K562 (cell line): Measurements from ENCODE around the gene MAP1LC3B2. TPM values are rescaled to one million over a fixed set of nuclear protein-coding genes. Genes with fewer than 3 reads are reported as not detected.

ENCODE experiments used
- BCL6 ChIP-seq: fragments of 250-450 bp; sonication (Bioruptor Pico); IDR thresholded peaks from 2 replicates; pipeline ENCODE4 v1.4.0; 2020
- CBFB ChIP-seq: sonication (generic); formaldehyde crosslinking; IDR thresholded peaks from 2 replicates; pipeline ENCODE4 v1.4.0; 2020; ENCODE audit warnings: mild to moderate bottlenecking, missing genetic modification reagents
- CBX1 ChIP-seq: sonication (generic); IDR thresholded peaks from 2 replicates; pipeline ENCODE4 v1.6.1; 2016; ENCODE audit warnings: antibody characterized with exemption, low read depth, mild to moderate bottlenecking
- CXXC5 ChIP-seq: fragments of 250-450 bp; sonication (Bioruptor Pico); IDR thresholded peaks from 2 replicates; pipeline ENCODE4 v1.8.0; 2022; ENCODE audit warnings: inconsistent platforms, mild to moderate bottlenecking, moderate library complexity
- EHMT2 ChIP-seq: fragments of 450-650 bp; IDR thresholded peaks from 2 replicates; pipeline ENCODE4 v1.6.1; 2018; ENCODE audit warnings: antibody characterized with exemption
- EP300 ChIP-seq: IDR thresholded peaks from 2 replicates; pipeline ENCODE4 v1.6.1; 2012; ENCODE audit warnings: low read length, improper control_type of control experiment
- IRF2 ChIP-seq: sonication (generic); formaldehyde crosslinking; IDR thresholded peaks from 2 replicates; pipeline ENCODE4 v1.8.1; 2022; ENCODE audit warnings: mild to moderate bottlenecking, missing genetic modification reagents
- NBN ChIP-seq: fragments of 450-650 bp; IDR thresholded peaks from 2 replicates; pipeline ENCODE4 v1.6.1; 2016; ENCODE audit warnings: low read depth, mild to moderate bottlenecking
- RBM17 ChIP-seq: fragments of 200-400 bp; formaldehyde crosslinking; IDR thresholded peaks from 2 replicates; pipeline ENCODE4 v1.6.1; 2017; ENCODE audit warnings: low read depth, mild to moderate bottlenecking, low read length, borderline replicate concordance
- TARDBP ChIP-seq: fragments of 450-650 bp; IDR thresholded peaks from 2 replicates; pipeline ENCODE4 v1.6.1; 2016
- ZNF24 ChIP-seq: fragments of 450-650 bp; IDR thresholded peaks from 2 replicates; pipeline ENCODE4 v1.6.1; 2016
- ZNF324 ChIP-seq: fragments of 250-450 bp; sonication (Bioruptor Pico); IDR thresholded peaks from 2 replicates; pipeline ENCODE4 v1.4.0; 2020; ENCODE audit warnings: mild to moderate bottlenecking
- polyA plus RNA-seq, 8 experiments: library from polyadenylated mRNA; depleted of rRNA in 4 of 8; stranded (reverse) in 5 of 8; unstranded in 3 of 8; fragments of >200 nt; fragmentation: Nextera tagmentation in 2 of 8; fragmentation: Illumina TruSeq in 1 of 8; extraction: Ambion mirVana in 2 of 8; extraction: Trizol in 1 of 8; gene quantifications; 2 replicates each; pipeline versions ENCODE4 v1.2.1 to v1.2.3, GENCODE V29; 2011 to 2014; ENCODE audit warnings: inconsistent platforms in 1 of 8, missing spikeins in 1 of 8
- total RNA-seq, 7 experiments: library from RNA; depleted of rRNA in 6 of 7; stranded (reverse); fragments of >200 nt in 6 of 7; fragmentation: Illumina TruSeq in 2 of 7; extraction: Trizol in 2 of 7; gene quantifications; 2 replicates each; pipeline versions ENCODE4 v1.2.1 to v1.2.3, GENCODE V29; 2011 to 2021; ENCODE audit warnings: low replicate concordance in 1 of 7
- TF ChIP-seq, protein P1 (sequence below): IDR thresholded peaks from 2 replicates; pipeline ENCODE4 v1.6.1; 2014; ENCODE audit warnings: antibody characterized with exemption
- TF ChIP-seq, protein P2 (sequence below): fragments of 450-650 bp; IDR thresholded peaks from 2 replicates; pipeline ENCODE4 v1.7.1; 2018; ENCODE audit warnings: mild to moderate bottlenecking, low read depth; ENCODE audit not compliant: partially characterized antibody
- TF ChIP-seq, protein P3 (sequence below): fragments of 200-800 bp; sonication (Bioruptor generic); IDR thresholded peaks from 2 replicates; pipeline ENCODE4 v1.6.1; 2017; ENCODE audit warnings: missing genetic modification characterization, missing compliant biosample characterization
- TF ChIP-seq, protein P4 (sequence below): fragments of 450-650 bp; formaldehyde crosslinking; IDR thresholded peaks from 2 replicates; pipeline ENCODE4 v1.4.0; 2020; ENCODE audit warnings: mild to moderate bottlenecking, mixed read lengths
- TF ChIP-seq, protein P5 (sequence below), 2 experiments: fragments of 200-800 bp in 1 of 2; sonication (Bioruptor generic) in 1 of 2; sonication (generic) in 1 of 2; formaldehyde crosslinking in 1 of 2; IDR thresholded peaks in 1 of 2; conservative IDR thresholded peaks in 1 of 2; 2 replicates each; pipeline versions ENCODE4 v1.5.0 to v1.6.1; 2016 to 2020; ENCODE audit warnings: missing compliant biosample characterization in 1 of 2, missing genetic modification characterization in 1 of 2, missing genetic modification reagents in 1 of 2

Gene MAP1LC3B2
- total and polyA plus RNA-seq, 9 of the 15 experiments (the other 6 are each of a cell fraction or from before 2014, with no cell fraction given), result 0.53 to 2.8 (median 0.76) TPM; not detected in 2

DNA sequence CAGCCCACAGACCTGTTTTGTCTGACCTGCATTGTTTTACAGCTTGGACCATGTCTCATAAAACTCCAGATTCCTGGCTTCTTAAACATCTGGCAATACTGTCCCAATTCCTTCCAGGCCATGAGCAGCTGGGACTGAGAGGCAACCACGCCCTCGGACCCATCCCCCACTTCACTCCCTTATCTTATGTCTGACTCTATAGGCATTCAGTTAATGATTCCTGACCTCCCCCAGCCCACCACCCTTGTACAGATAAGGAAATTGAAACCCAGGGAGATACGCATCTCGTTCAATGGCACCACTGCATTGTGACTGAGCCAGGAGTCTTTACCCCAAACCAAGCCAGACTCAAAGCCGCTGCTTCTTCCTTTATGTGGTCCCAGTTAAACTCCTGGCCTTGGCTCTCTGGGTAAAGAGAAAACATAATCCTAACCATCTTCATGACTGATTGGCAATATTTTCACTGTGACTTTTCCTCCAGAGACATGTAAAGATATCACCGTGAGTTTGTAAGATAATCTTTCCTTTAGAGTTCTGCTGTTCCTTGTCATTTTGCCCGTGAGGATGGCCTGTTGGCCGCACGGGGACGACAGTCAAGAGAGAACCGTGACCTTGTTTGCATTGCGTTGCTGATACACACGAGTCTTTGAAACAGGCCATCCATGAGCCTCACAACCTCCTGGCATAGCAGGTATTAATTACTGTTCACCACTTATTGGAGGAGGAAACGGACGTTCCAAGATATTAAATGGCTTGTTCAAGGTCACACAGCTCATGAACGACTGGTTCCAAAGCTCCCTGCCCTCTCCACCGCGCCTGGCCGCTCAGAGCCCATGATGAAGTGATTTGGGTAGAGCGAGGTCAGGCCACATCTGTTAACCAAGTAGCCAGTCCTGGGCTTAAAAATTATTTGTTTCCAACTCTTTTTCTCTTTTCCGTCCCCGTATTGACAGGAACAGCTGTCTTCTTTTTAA, 39.4 kb downstream of the MAP1LC3B2 start (continued):
- TF ChIP-seq ZNF24 (peak; percentile 56), RBM17 (no peak), ZNF324 (CRISPR knock-in tag) (no peak), EHMT2 (peak; percentile 41; the same call in 1 of the 2 replicates), CXXC5 (CRISPR knock-in tag) (peak; percentile 44; the same call in 1 of the 2 replicates), IRF2 (CRISPR knock-in tag) (no peak), CBFB (no peak), BCL6 (CRISPR knock-in tag) (no peak), TARDBP (no peak), NBN (0 out of 2 replicates have a peak, but pooled peaks have one; percentile 68), EP300 (peak; percentile 89), CBX1 (no peak)
- TF ChIP-seq, protein P1, sequence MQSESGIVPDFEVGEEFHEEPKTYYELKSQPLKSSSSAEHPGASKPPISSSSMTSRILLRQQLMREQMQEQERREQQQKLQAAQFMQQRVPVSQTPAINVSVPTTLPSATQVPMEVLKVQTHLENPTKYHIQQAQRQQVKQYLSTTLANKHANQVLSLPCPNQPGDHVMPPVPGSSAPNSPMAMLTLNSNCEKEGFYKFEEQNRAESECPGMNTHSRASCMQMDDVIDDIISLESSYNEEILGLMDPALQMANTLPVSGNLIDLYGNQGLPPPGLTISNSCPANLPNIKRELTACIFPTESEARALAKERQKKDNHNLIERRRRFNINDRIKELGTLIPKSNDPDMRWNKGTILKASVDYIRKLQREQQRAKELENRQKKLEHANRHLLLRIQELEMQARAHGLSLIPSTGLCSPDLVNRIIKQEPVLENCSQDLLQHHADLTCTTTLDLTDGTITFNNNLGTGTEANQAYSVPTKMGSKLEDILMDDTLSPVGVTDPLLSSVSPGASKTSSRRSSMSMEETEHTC, result no peak
- TF ChIP-seq, protein P2, sequence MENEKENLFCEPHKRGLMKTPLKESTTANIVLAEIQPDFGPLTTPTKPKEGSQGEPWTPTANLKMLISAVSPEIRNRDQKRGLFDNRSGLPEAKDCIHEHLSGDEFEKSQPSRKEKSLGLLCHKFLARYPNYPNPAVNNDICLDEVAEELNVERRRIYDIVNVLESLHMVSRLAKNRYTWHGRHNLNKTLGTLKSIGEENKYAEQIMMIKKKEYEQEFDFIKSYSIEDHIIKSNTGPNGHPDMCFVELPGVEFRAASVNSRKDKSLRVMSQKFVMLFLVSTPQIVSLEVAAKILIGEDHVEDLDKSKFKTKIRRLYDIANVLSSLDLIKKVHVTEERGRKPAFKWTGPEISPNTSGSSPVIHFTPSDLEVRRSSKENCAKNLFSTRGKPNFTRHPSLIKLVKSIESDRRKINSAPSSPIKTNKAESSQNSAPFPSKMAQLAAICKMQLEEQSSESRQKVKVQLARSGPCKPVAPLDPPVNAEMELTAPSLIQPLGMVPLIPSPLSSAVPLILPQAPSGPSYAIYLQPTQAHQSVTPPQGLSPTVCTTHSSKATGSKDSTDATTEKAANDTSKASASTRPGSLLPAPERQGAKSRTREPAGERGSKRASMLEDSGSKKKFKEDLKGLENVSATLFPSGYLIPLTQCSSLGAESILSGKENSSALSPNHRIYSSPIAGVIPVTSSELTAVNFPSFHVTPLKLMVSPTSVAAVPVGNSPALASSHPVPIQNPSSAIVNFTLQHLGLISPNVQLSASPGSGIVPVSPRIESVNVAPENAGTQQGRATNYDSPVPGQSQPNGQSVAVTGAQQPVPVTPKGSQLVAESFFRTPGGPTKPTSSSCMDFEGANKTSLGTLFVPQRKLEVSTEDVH, result no peak
- TF ChIP-seq, protein P3, sequence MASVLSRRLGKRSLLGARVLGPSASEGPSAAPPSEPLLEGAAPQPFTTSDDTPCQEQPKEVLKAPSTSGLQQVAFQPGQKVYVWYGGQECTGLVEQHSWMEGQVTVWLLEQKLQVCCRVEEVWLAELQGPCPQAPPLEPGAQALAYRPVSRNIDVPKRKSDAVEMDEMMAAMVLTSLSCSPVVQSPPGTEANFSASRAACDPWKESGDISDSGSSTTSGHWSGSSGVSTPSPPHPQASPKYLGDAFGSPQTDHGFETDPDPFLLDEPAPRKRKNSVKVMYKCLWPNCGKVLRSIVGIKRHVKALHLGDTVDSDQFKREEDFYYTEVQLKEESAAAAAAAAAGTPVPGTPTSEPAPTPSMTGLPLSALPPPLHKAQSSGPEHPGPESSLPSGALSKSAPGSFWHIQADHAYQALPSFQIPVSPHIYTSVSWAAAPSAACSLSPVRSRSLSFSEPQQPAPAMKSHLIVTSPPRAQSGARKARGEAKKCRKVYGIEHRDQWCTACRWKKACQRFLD (CRISPR knock-in tag), result 0 out of 2 replicates have a peak, but pooled peaks have one; percentile 34
- TF ChIP-seq, protein P4, sequence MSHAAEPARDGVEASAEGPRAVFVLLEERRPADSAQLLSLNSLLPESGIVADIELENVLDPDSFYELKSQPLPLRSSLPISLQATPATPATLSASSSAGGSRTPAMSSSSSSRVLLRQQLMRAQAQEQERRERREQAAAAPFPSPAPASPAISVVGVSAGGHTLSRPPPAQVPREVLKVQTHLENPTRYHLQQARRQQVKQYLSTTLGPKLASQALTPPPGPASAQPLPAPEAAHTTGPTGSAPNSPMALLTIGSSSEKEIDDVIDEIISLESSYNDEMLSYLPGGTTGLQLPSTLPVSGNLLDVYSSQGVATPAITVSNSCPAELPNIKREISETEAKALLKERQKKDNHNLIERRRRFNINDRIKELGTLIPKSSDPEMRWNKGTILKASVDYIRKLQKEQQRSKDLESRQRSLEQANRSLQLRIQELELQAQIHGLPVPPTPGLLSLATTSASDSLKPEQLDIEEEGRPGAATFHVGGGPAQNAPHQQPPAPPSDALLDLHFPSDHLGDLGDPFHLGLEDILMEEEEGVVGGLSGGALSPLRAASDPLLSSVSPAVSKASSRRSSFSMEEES (CRISPR knock-in tag), result no peak
- TF ChIP-seq, protein P5, sequence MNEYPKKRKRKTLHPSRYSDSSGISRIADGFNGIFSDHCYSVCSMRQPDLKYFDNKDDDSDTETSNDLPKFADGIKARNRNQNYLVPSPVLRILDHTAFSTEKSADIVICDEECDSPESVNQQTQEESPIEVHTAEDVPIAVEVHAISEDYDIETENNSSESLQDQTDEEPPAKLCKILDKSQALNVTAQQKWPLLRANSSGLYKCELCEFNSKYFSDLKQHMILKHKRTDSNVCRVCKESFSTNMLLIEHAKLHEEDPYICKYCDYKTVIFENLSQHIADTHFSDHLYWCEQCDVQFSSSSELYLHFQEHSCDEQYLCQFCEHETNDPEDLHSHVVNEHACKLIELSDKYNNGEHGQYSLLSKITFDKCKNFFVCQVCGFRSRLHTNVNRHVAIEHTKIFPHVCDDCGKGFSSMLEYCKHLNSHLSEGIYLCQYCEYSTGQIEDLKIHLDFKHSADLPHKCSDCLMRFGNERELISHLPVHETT (CRISPR knock-in tag; conservative IDR thresholded peaks at IDR 0.05 in 1 of 2, IDR thresholded peaks at IDR 0.05 in 1 of 2), result 0 out of 4 replicates have a peak, but pooled peaks of 1 of the 2 experiments have one; percentile 20
